Left hindlimb (tissue), 1 donor: ENCODE measurements around the gene DNTT.

Source experiments
- DNase-seq: peaks from one replicate; pipeline ENCODE4 v3.0.0-alpha.2; 2018

The DNTT gene

GRCh38 chr10:96311180-96311715 lies 7.0 kb downstream of the DNTT start:
- DNase-seq = no peak

GRCh38 chr10:96313344-96313743 lies 9.1 kb downstream of the DNTT start:
- no peak for DNase-seq

GRCh38 chr10:96317067-96317833 lies 13.0 kb downstream of the DNTT start:
- DNase-seq = no peak

- DNase-seq = no peak
Observed at GRCh38 chr10:96319754-96320474, 15.7 kb downstream of the DNTT start.

- DNase-seq = no peak
Observed at GRCh38 chr10:96321822-96322221, 17.6 kb downstream of the DNTT start.

- DNase-seq = no peak
Observed at GRCh38 chr10:96322275-96322674, 18.0 kb downstream of the DNTT start.

- no peak for DNase-seq
Observed at GRCh38 chr10:96324447-96324846, 20.2 kb downstream of the DNTT start.

- no peak for DNase-seq
Observed at GRCh38 chr10:96325719-96326373, 21.6 kb downstream of the DNTT start.

- DNase-seq = no peak
Observed at GRCh38 chr10:96327462-96327861, 23.2 kb downstream of the DNTT start.

GRCh38 chr10:96333101-96333500 lies 28.9 kb downstream of the DNTT start:
- DNase-seq = no peak

- no peak for DNase-seq
Observed at GRCh38 chr10:96334616-96335526, 30.6 kb downstream of the DNTT start.

GRCh38 chr10:96337106-96337505 lies 32.9 kb downstream of the DNTT start:
- no peak for DNase-seq

- no peak for DNase-seq
Observed at GRCh38 chr10:96338279-96338925, 34.2 kb downstream of the DNTT start.

- DNase-seq = no peak
Observed at GRCh38 chr10:96339383-96339782, 35.1 kb downstream of the DNTT start.

- no peak for DNase-seq
Observed at GRCh38 chr10:96339956-96340904, 36.0 kb downstream of the DNTT start.

GRCh38 chr10:96341219-96342182 lies 37.3 kb downstream of the DNTT start:
- no peak for DNase-seq

GRCh38 chr10:96342402-96342801 lies 38.2 kb downstream of the DNTT start:
- DNase-seq = no peak

GRCh38 chr10:96344178-96344577 lies 39.9 kb downstream of the DNTT start:
- no peak for DNase-seq

GRCh38 chr10:96345222-96345621 lies 41.0 kb downstream of the DNTT start:
- no peak for DNase-seq

- no peak for DNase-seq
Observed at GRCh38 chr10:96346295-96346694, 42.1 kb downstream of the DNTT start.
